ENCODE data around the gene TAF3. TPM values are rescaled to one million over a fixed set of nuclear protein-coding genes. Genes with fewer than 3 reads are reported as not detected.
"Not testable (repeated sequence)": the region's sequence is repeated elsewhere in the genome, so short reads cannot be mapped to it uniquely, and the experiment has no call there.

Gene TAF3
- total RNA-seq, result 10 to 100 TPM; 12.2 to 17.7 TPM

DNA sequence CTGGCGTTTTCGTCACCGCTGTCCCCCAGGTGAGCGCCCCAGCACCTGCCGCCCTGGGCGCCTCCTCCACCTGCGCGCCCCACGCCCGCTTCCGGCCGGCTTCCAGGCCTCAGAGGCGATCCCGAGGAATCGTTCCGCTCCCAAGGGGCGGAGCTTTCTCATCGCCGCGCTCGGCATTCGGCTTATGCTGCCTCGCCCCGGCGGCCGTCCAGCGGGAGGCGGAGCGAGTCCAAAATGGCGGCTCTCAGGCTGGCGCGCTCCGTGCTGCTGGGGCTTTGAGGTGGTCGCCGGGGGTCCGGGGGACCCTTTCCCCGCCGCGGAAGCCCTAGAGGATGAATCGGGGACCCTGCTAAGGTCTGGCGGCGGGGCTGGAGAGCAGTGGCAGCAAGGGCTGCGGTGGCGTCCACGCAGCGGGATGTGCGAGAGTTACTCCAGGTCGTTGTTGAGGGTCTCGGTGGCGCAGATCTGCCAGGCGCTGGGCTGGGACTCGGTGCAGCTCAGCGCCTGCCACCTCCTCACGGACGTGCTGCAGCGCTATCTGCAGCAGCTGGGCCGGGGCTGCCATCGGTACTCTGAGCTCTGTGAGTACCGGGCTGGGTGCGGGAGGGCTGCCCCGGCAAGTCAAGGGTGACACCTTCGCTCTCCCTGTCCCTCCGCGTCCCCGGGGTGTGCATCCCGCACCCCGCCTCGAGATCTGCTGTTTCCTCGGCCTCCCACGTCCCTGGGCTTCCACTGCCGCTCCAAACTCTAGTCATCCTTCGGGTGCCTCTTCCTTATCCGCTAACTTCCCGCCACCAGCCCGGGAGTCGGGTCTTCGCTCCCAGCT lies at the start of gene TAF3:
Gene TAF3, plus strand, starts transcription at position 211 of the 826 bp plus-strand sequence. Its CDS starts 205 bp downstream, at position 416.
- Mint-ChIP-seq H3K4me3 (peak within 1 kb of the TSS; percentile 88), H3K27ac (peak within 1 kb of the TSS; percentile 83), H3K27me3 (peaks cover 3% of the 10 kb centered on the region), H3K36me3 (ENCODE audit: low read depth) (no peaks in the 10 kb centered on the region), H3K4me1 (peaks cover 25% of the 10 kb centered on the region), H3K9me3 (ENCODE audit: low read depth) (no peaks in the 10 kb centered on the region)
- ATAC-seq (peak; percentile 89), DNase-seq (peak; percentile 96)
- intact Hi-C loops (cut with DNase I, micrococcal nuclease), result loop anchor here (1.0 to 10.0 kb wide), 4 partner anchors 30 to 330 kb away; partner anchors contain the start of genes ATP5F1C (in 2 of the 2) and GATA3 (in 1 of the 2)
- POLR2A ChIA-PET, result interaction anchor here (0.6 to 2.3 kb wide), 4 partner anchors 14 to 1278 kb away, joined by 3 to 26 read pairs (median 5); partner anchors contain the start of genes ATP5F1C and KIN
- CTCF ChIA-PET, result interaction anchor here (0.6 to 3.3 kb wide), 7 partner anchors 16 to 447 kb away, joined by 3 to 14 read pairs (median 3); partner anchors contain the start of genes ATP5F1C and KIN

GRCh38 chr10:7773845-7774801 lies 44.2 kb upstream of the TAF3 start:
- CTCF ChIA-PET, result no interaction called here
- Mint-ChIP-seq H3K36me3 (ENCODE audit: low read depth) (peaks cover 32% of the 10 kb centered on the region), H3K27ac (no peak overlapping the region), H3K4me1 (no peaks in the 10 kb centered on the region), H3K4me3 (no peak overlapping the region), H3K9me3 (ENCODE audit: low read depth) (no peaks in the 10 kb centered on the region), H3K27me3 (no peaks in the 10 kb centered on the region)
- DNase-seq (no peak), ATAC-seq (no peak)
- intact Hi-C loops (cut with DNase I, micrococcal nuclease), result no loop called here
- POLR2A ChIA-PET, result no interaction called here

GRCh38 chr10:7776777-7777176 lies 41.5 kb upstream of the TAF3 start:
- CTCF ChIA-PET, result interaction anchor here (0.6 to 0.7 kb wide), 2 partner anchors 20 to 33 kb away, joined by 3 to 4 read pairs; no protein-coding TSS in a partner anchor
- H3K4me1 Mint-ChIP-seq, result no peaks in the 10 kb centered on the region
- no peak for ATAC-seq
- no peaks in the 10 kb centered on the region for H3K27me3 Mint-ChIP-seq
- POLR2A ChIA-PET, result interaction anchor here (0.6 kb wide), 2 partner anchors 86 to 535 kb away, joined by 3 to 5 read pairs; no protein-coding TSS in a partner anchor
- no peak overlapping the region for H3K27ac Mint-ChIP-seq
- DNase-seq, result no peak
- no peaks in the 10 kb centered on the region for H3K9me3 Mint-ChIP-seq (ENCODE audit: low read depth)
- intact Hi-C loops (cut with DNase I, micrococcal nuclease), result no loop called here
- H3K4me3 Mint-ChIP-seq, result no peak overlapping the region
- peaks cover 41% of the 10 kb centered on the region for H3K36me3 Mint-ChIP-seq (ENCODE audit: low read depth)

DNA sequence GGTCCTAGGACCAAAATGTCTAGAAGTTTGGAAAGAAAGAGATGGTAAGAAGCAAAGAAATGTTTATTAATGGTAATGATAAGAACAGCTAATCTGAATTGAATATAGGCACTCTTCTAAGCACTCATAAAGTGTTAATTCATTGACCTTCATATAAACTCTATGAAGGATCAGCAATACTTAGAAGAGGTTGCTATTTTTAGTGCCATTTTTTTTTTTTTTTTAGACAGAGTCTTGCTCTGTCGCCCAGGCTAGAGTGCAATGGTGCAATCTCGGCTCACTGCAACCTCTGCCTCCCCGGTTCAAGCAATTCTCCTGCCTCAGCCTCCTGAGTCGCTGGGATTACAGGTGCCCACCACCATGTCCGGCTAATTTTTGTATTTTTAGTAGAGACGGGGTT lies 36.1 kb upstream of the TAF3 start:
- H3K27me3 Mint-ChIP-seq; DNase-seq; H3K4me3 Mint-ChIP-seq; intact Hi-C loops (cut with DNase I, micrococcal nuclease); H3K9me3 Mint-ChIP-seq (ENCODE audit: low read depth); H3K27ac Mint-ChIP-seq; POLR2A ChIA-PET; ATAC-seq: not testable (repeated sequence)
- H3K4me1 Mint-ChIP-seq, result peaks cover 20% of the 10 kb centered on the region
- CTCF ChIA-PET, result interaction anchor here (0.6 kb wide), 1 partner anchor 1134 kb away, joined by 3 read pairs; no protein-coding TSS in a partner anchor
- peaks cover 26% of the 10 kb centered on the region for H3K36me3 Mint-ChIP-seq (ENCODE audit: low read depth)

GRCh38 chr10:7786430-7786829 lies 31.9 kb upstream of the TAF3 start:
- ATAC-seq, result no peak
- intact Hi-C loops (cut with DNase I, micrococcal nuclease), result no loop called here
- H3K27me3 Mint-ChIP-seq, result no peaks in the 10 kb centered on the region
- H3K4me3 Mint-ChIP-seq, result no peak overlapping the region
- POLR2A ChIA-PET, result no interaction called here
- H3K36me3 Mint-ChIP-seq (ENCODE audit: low read depth), result peaks cover 19% of the 10 kb centered on the region
- no peak for DNase-seq
- H3K9me3 Mint-ChIP-seq (ENCODE audit: low read depth), result no peaks in the 10 kb centered on the region
- H3K27ac Mint-ChIP-seq, result no peak overlapping the region
- H3K4me1 Mint-ChIP-seq, result peaks cover 38% of the 10 kb centered on the region
- CTCF ChIA-PET, result interaction anchor here (0.6 kb wide), 1 partner anchor 872 kb away, joined by 3 read pairs; no protein-coding TSS in a partner anchor

DNA sequence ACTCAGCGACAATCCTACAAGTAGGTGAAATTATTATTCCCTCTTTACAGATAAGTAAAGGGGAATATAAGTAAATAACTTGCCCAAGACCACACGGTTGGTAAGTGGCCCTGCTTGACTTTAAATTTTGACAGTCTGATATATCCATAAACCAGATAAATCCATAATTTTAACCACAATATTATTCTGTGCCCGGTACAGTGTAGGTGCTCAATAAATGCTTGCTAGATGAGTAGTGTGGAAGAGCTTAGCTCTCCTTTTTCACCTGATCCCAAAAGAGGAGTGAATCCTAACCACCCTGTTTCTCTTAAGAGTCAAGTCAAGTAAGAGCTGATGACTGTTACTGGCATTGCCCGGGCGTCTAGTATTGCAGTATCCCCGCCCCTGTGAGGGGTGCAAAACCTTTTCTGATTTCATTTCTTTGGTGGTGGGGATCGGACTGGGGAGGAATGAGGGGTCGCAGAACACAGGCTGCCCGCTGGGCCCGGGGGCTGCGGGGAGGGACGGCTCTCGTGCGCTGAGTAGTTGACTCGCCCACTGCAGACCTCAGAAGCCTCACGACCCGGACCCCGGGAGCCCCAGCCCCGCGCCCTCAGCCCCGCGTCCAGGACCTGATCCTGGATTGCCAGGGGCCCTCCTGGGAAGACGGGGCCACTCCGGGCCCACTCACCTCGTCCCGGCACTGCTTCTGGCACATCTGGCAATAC lies 31.0 kb upstream of the TAF3 start:
- Mint-ChIP-seq H3K4me3 (no peak overlapping the region), H3K4me1 (peaks cover 47% of the 10 kb centered on the region), H3K27ac (no peak overlapping the region), H3K9me3 (ENCODE audit: low read depth) (no peaks in the 10 kb centered on the region), H3K36me3 (ENCODE audit: low read depth) (peaks cover 27% of the 10 kb centered on the region), H3K27me3 (no peaks in the 10 kb centered on the region)
- DNase-seq (peak; percentile 45), ATAC-seq (peak; percentile 30)
- intact Hi-C loops (cut with DNase I, micrococcal nuclease), result no loop called here
- POLR2A ChIA-PET, result interaction anchor here (0.6 to 3.1 kb wide), 5 partner anchors 12 to 1624 kb away, joined by 3 to 26 read pairs (median 3); partner anchors contain the start of gene TAF3
- CTCF ChIA-PET, result interaction anchor here (1.1 to 2.5 kb wide), 3 partner anchors 31 to 262 kb away, joined by 4 to 14 read pairs (median 6); partner anchors contain the start of gene TAF3

- POLR2A ChIA-PET, result interaction anchor here (0.6 to 3.1 kb wide), 5 partner anchors 12 to 1625 kb away, joined by 3 to 26 read pairs (median 3); partner anchors contain the start of gene TAF3
- peaks cover 29% of the 10 kb centered on the region for H3K36me3 Mint-ChIP-seq (ENCODE audit: low read depth)
- ATAC-seq (peak; percentile 96), DNase-seq (peak; percentile 98)
- no peaks in the 10 kb centered on the region for H3K9me3 Mint-ChIP-seq (ENCODE audit: low read depth)
- no peak within 1 kb of the TSS for H3K4me3 Mint-ChIP-seq
- no peaks in the 10 kb centered on the region for H3K27me3 Mint-ChIP-seq
- no peak within 1 kb of the TSS for H3K27ac Mint-ChIP-seq
- CTCF ChIA-PET, result interaction anchor here (0.7 to 2.5 kb wide), 6 partner anchors 9 to 366 kb away, joined by 3 to 14 read pairs (median 5); partner anchors contain the start of gene TAF3
- intact Hi-C loops (cut with DNase I, micrococcal nuclease), result loop anchor here (1.0 to 2.0 kb wide), 2 partner anchors 30 to 265 kb away; partner anchors contain the start of gene TAF3 (in 2 of the 2)
- peaks cover 54% of the 10 kb centered on the region for H3K4me1 Mint-ChIP-seq
Measured at GRCh38 chr10:7787857-7788638, 30.3 kb upstream of the TAF3 start, which contains the start of the genes ATP5F1C and KIN. TSS of gene ATP5F1C (plus strand) at chr10:7788177. CDS start at chr10:7788208, 31 bp downstream. TSS of gene KIN (minus strand) at chr10:7787993. CDS start at chr10:7787933, 60 bp downstream.

- DNase-seq (no peak), ATAC-seq (peak; percentile 4)
- no peak overlapping the region for H3K27ac Mint-ChIP-seq
- no peaks in the 10 kb centered on the region for H3K9me3 Mint-ChIP-seq (ENCODE audit: low read depth)
- CTCF ChIA-PET, result interaction anchor here (0.7 to 2.5 kb wide), 5 partner anchors 8 to 367 kb away, joined by 3 to 14 read pairs (median 4); partner anchors contain the start of gene TAF3
- POLR2A ChIA-PET, result interaction anchor here (3.1 kb wide), 1 partner anchor 30 kb away, joined by 26 read pairs; the partner anchor contains the start of gene TAF3
- intact Hi-C loops (cut with DNase I, micrococcal nuclease), result loop anchor here (1.0 to 2.0 kb wide), 2 partner anchors 30 to 264 kb away; partner anchors contain the start of gene TAF3 (in 2 of the 2)
- H3K4me3 Mint-ChIP-seq, result no peak overlapping the region
- peaks cover 57% of the 10 kb centered on the region for H3K4me1 Mint-ChIP-seq
- peaks cover 27% of the 10 kb centered on the region for H3K36me3 Mint-ChIP-seq (ENCODE audit: low read depth)
- no peaks in the 10 kb centered on the region for H3K27me3 Mint-ChIP-seq
Measured at GRCh38 chr10:7788639-7789286, 29.5 kb upstream of the TAF3 start.

- Mint-ChIP-seq H3K4me1 (peaks cover 58% of the 10 kb centered on the region), H3K27me3 (no peaks in the 10 kb centered on the region), H3K36me3 (ENCODE audit: low read depth) (peaks cover 26% of the 10 kb centered on the region), H3K4me3 (no peak overlapping the region), H3K9me3 (ENCODE audit: low read depth) (no peaks in the 10 kb centered on the region), H3K27ac (no peak overlapping the region)
- intact Hi-C loops (cut with DNase I, micrococcal nuclease), result loop anchor here in 1 of 2 experiments (2.0 kb wide), 1 partner anchor 263 kb away; no protein-coding TSS in a partner anchor
- DNase-seq (peak; percentile 7), ATAC-seq (no peak)
- POLR2A ChIA-PET, result interaction anchor here (3.1 kb wide), 1 partner anchor 29 kb away, joined by 26 read pairs; the partner anchor contains the start of gene TAF3
- CTCF ChIA-PET, result interaction anchor here (2.5 kb wide), 1 partner anchor 29 kb away, joined by 14 read pairs; the partner anchor contains the start of gene TAF3
Measured at GRCh38 chr10:7789390-7789789, 28.9 kb upstream of the TAF3 start.
